ENCODE data around the gene OPA1.

Gene OPA1

DNA sequence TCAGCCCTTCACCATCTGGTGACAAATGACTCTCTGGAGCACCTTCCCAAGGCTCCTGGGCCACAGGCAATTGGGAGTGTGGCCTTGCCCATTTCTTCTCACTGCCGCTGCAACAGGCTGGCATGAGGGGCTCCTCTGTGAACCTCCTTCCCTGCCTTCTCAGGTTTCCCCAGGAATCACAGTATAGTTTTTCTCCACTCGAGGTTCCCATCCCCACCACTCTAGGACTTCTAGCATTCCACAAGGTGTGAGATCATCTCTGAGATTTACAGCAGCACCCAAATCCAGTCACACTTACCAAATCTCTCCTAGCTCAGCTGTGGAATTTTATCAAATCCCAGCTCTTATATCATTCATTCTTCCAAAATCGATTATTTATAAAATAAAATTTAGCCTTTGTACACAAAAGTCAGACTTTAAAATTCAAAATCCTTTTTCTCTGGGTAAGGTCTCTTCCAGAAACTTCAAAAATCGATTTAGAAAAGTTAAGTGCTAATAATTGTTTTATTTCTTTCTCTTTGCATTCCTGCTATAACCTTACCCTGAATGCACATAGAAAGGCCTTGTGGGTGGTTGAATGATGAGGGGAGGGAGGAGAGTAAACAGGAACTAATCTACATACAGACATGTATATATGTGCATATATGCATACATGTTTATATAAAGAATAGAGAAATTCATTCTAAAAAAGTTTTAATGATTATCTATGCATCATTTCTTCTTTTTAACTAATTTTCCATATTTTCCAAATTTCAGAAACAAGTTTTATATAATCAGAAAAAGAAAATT, 19.4 kb upstream of the OPA1 start:
- Histone ChIP-seq H3K79me2 (ENCODE audit: low read length) (no peaks in the 10 kb centered on the region), H3K4me1 (ENCODE audit: low read length) (peaks cover 8% of the 10 kb centered on the region; the same call in 1 of the 2 replicates), H3K9ac (ENCODE audit: low read length) (no peak overlapping the region), H3K27ac (ENCODE audit: low read length) (no peak overlapping the region), H3K9me3 (ENCODE audit: insufficient read depth, low read length) (no peaks in the 10 kb centered on the region), H3K27me3 (ENCODE audit: low read depth, low read length) (no peaks in the 10 kb centered on the region), H3K4me2 (ENCODE audit: low read length) (no peak overlapping the region), H3K36me3 (replicated peaks; ENCODE audit: low read depth, low read length) (no peaks in the 10 kb centered on the region), H4K20me1 (ENCODE audit: insufficient read depth, low read length) (no peaks in the 10 kb centered on the region), H3K4me3 (ENCODE audit: low read length) (no peak overlapping the region), H2AFZ (ENCODE audit: low read depth, low read length) (no peak overlapping the region)
- TF ChIP-seq CTCF (IDR thresholded peaks at IDR 0.05; ENCODE audit: low read depth, low read length) = no peak
- no peak for TF ChIP-seq EZH2phosphoT487 (IDR thresholded peaks at IDR 0.05; ENCODE audit: low read depth)

GRCh38 chr3:193574488-193575070, 18.4 kb upstream of the OPA1 start:
- H3K9ac ChIP-seq (ENCODE audit: low read length) = no peak overlapping the region
- no peaks in the 10 kb centered on the region for H4K20me1 ChIP-seq (ENCODE audit: insufficient read depth, low read length)
- H2AFZ ChIP-seq (ENCODE audit: low read depth, low read length) = no peak overlapping the region
- peaks cover 8% of the 10 kb centered on the region; the same call in 1 of the 2 replicates for H3K4me1 ChIP-seq (ENCODE audit: low read length)
- H3K4me3 ChIP-seq (ENCODE audit: low read length) = no peak overlapping the region
- H3K9me3 ChIP-seq (ENCODE audit: insufficient read depth, low read length) = no peaks in the 10 kb centered on the region
- H3K4me2 ChIP-seq (ENCODE audit: low read length) = no peak overlapping the region
- TF ChIP-seq CTCF (IDR thresholded peaks at IDR 0.05; ENCODE audit: low read depth, low read length) = no peak
- no peak for TF ChIP-seq EZH2phosphoT487 (IDR thresholded peaks at IDR 0.05; ENCODE audit: low read depth)
- no peak overlapping the region for H3K27ac ChIP-seq (ENCODE audit: low read length)
- no peaks in the 10 kb centered on the region for H3K79me2 ChIP-seq (ENCODE audit: low read length)
- no peaks in the 10 kb centered on the region for H3K27me3 ChIP-seq (ENCODE audit: low read depth, low read length)
- no peaks in the 10 kb centered on the region for H3K36me3 ChIP-seq (replicated peaks; ENCODE audit: low read depth, low read length)

GRCh38 chr3:193585530-193585929, 7.5 kb upstream of the OPA1 start:
- TF ChIP-seq CTCF (IDR thresholded peaks at IDR 0.05; ENCODE audit: low read depth, low read length) (no peak), EZH2phosphoT487 (IDR thresholded peaks at IDR 0.05; ENCODE audit: low read depth) (no peak)
- H3K27me3 ChIP-seq (ENCODE audit: low read depth, low read length) = no peaks in the 10 kb centered on the region
- no peak overlapping the region for H2AFZ ChIP-seq (ENCODE audit: low read depth, low read length)
- H4K20me1 ChIP-seq (ENCODE audit: insufficient read depth, low read length) = no peaks in the 10 kb centered on the region
- H3K4me2 ChIP-seq (ENCODE audit: low read length) = no peak overlapping the region
- H3K9me3 ChIP-seq (ENCODE audit: insufficient read depth, low read length) = no peaks in the 10 kb centered on the region
- no peaks in the 10 kb centered on the region for H3K36me3 ChIP-seq (replicated peaks; ENCODE audit: low read depth, low read length)
- H3K79me2 ChIP-seq (ENCODE audit: low read length) = no peaks in the 10 kb centered on the region
- no peak overlapping the region for H3K4me3 ChIP-seq (ENCODE audit: low read length)
- H3K9ac ChIP-seq (ENCODE audit: low read length) = no peak overlapping the region
- no peaks in the 10 kb centered on the region for H3K4me1 ChIP-seq (ENCODE audit: low read length)
- no peak overlapping the region for H3K27ac ChIP-seq (ENCODE audit: low read length)

- Histone ChIP-seq H3K4me3 (ENCODE audit: low read length) (no peak overlapping the region), H3K79me2 (ENCODE audit: low read length) (no peaks in the 10 kb centered on the region), H3K4me1 (ENCODE audit: low read length) (no peaks in the 10 kb centered on the region), H3K4me2 (ENCODE audit: low read length) (no peak overlapping the region), H3K27me3 (ENCODE audit: low read depth, low read length) (no peaks in the 10 kb centered on the region), H2AFZ (ENCODE audit: low read depth, low read length) (no peak overlapping the region), H3K27ac (ENCODE audit: low read length) (no peak overlapping the region), H3K9me3 (ENCODE audit: insufficient read depth, low read length) (no peaks in the 10 kb centered on the region), H3K36me3 (replicated peaks; ENCODE audit: low read depth, low read length) (no peaks in the 10 kb centered on the region), H3K9ac (ENCODE audit: low read length) (no peak overlapping the region), H4K20me1 (ENCODE audit: insufficient read depth, low read length) (no peaks in the 10 kb centered on the region)
- TF ChIP-seq EZH2phosphoT487 (IDR thresholded peaks at IDR 0.05; ENCODE audit: low read depth) = no peak
- TF ChIP-seq CTCF (IDR thresholded peaks at IDR 0.05; ENCODE audit: low read depth, low read length) = no peak
Measured at GRCh38 chr3:193586526-193586925, 6.5 kb upstream of the OPA1 start.
